NCI-H748 treated with DMSO at 0.1 percent for 48 hours (cell line): ENCODE results near the gene NEK9.
"Not testable (repeated sequence)": the region's sequence is repeated elsewhere in the genome, so short reads cannot be mapped to it uniquely, and the experiment has no call there.

Experiments used
- DNase-seq: peaks from one replicate; lab custom pipeline; 2025; lab: John Stamatoyannopoulos, UW

The NEK9 gene

DNA sequence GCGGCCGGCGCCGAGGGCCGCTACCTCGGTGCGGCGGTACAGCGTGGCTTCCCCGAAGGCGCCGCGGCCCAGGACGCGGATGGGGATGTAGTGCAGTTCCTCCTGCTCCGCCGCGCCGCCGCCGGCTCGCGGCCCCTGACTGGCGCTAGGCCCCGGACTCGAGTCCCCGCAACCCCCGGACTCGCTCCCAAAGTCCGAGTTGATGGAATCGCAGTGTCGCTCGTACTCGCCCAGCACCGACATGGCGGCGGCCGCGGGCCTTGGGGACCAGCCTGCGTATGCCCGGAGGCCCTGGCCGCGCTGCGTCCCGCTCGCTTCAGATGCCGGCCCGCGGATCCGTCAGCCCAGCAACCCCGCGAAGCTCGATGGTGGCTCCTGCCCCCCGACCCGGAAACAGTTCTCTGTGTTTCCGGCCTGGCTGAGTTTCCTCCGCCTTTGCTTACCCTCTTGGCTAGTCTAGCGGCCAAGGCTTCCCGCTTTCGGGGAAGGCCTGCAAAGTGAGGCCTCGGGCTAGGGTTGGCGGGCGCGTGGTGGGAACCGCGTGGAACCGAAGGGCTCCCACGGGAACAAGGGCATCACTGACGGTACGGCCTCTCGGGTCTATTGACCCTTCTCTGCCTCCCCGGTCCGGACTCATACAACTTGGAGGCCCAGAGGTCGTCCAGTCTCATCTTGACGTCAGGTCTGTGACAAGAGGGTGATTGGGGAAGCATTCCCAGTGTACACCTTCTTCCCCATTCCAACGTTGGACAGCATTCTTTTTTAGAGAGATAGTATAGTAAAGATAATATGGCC is at the start of gene NEK9:
Gene NEK9 (minus strand): TSS at position 370 of the 795 bp plus-strand sequence. CDS start 127 bp downstream, at position 243.
- DNase-seq, result peak; percentile 31

DNA sequence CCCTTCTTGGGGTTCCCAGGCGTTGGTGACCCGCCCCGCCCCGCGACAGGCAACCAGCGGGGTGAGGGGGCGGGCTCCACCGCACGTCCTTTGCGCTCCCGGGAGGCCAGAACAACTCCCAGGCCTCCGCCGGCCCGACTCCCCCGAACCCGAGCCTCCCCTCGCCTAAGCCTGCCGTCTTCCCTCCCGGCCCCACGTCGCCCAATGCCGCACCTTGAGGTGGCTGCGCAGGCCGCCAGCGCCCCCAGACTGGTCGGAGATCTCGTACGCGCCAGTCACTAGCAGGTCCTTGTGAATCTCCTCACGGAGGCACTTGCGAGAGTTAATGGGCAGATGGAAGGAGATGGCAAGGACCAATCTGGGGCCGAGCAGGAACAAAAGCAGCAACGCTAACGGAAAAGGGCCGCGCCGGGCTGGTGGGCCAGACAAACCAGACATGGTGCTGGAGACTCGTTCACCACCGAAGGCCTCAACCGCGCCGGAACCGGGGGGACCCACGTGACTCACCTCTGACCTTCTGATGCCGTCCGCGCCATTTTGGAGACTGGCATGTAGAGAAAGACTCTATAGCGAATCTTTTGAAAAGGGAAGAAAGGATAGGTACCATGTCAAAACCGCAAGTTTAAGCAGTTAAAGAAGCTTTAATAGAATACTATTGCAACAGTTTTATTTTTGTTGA is 49.4 kb upstream of the NEK9 start, which contains the start of gene TMED10:
Gene TMED10 (minus strand): TSS at position 471 of the 679 bp plus-strand sequence. CDS start 33 bp downstream, at position 438.
- DNase-seq, result peak; percentile 94

DNA sequence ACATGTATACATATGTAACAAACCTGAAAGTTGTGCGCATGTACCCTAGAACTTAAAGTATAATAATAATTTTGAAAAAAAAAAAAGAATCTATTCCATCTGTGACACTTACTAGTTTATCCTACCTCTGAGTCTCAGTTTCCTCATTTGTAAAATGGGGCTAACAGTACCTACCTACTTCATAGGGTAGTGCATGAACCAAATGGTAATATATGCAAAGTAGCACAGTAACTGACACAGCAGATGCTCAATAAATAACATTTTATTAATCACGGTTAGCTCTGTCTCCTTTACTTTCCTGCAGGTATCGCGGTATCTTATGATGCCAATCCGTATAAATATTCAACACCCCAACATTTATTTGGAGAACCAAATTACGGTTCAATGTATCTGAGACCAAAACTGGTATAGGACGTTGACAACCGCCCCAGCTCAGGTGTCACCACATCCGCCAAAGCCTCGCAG is 48.9 kb upstream of the NEK9 start:
- no peak for DNase-seq

DNA sequence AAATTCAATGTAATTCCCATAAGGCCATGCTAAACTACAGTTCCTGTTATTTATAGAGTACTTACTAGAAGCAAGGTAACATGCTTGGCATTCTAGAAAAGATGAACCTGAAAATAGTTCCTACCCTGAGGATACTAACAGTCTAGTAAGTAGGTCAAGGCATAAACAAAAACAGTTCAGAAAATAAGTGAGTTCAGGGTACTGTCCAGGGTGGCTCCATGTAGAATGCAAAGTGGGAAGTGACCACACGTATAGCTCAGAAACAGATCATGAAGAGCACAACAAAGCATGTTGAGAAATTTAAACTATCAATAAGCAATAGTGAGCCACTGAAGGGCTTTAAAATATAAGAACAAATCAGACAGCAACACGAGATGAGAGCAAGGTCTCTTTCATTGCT is 47.2 kb upstream of the NEK9 start:
- DNase-seq, result no peak

DNA sequence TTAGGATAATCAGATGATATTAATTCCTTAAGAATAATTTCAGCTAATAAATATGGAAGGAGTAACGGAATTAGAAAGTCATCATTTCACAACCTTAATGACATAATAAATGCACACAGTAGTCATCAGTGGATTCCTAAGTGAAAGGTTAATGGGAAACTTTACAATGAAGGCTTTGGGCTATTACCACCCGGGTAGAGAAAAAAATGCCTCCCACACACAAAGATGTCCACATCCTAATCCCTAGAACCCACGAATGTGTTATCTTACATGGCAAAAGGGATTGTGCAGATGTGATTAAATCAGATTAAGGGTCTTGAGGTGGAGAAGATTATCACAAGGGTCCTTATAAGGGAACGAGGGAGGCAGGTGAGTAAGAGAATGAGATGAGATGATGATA is 43.9 kb upstream of the NEK9 start:
- DNase-seq, result no peak

DNA sequence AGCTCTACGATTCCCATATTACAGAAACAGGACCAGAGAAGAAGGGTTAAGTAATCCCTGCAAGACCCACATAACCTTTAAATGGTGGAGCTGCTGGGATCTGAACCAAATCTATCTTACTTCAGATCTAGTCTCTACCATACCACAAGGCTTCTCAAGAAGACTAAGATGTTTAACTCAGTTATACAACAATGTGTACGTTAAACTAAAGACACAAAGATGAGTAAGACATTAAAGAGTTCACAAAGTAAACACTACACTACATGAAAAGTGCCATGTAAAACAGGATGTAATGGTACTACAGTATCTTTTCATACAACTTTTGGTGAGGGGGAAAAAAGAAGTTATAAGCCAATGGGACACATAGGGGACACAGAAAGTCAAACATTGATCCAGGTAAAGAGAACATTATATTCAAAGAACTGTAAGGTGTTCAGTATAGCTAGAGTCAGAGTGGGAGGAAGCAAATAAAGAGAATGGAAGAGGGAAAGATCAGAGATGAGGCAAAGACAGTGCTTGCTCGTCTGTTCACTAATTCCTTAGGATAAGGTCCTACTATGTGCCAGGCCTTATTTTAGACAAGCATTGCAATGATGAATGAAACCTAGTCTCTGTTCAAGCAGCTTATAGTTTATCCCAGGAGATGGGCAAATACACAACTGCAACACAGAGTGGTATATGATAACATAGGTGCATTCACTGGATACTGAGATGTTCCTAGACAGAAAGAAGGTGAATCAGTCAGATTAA is 41.9 kb upstream of the NEK9 start:
- no peak for DNase-seq

DNA sequence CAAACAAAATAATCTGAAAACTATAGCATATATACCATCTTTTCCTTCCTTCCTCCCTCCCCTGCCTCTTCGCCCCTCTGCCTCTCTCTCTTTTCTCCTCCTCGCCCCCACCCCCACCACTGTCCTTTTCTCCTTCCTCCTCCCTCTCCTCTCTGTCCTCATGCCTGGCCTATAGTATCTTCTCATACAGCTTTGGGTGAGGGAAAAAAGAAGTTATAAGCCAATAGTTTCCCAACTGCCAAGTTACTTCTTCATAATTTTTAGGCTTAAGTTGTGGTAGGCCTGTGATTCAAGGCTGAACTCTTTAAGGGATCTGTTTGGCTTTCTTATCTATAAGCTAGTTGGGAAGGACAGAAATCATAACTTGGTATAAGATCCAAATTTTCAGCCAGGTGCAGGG is 40.5 kb upstream of the NEK9 start:
- no peak for DNase-seq

DNA sequence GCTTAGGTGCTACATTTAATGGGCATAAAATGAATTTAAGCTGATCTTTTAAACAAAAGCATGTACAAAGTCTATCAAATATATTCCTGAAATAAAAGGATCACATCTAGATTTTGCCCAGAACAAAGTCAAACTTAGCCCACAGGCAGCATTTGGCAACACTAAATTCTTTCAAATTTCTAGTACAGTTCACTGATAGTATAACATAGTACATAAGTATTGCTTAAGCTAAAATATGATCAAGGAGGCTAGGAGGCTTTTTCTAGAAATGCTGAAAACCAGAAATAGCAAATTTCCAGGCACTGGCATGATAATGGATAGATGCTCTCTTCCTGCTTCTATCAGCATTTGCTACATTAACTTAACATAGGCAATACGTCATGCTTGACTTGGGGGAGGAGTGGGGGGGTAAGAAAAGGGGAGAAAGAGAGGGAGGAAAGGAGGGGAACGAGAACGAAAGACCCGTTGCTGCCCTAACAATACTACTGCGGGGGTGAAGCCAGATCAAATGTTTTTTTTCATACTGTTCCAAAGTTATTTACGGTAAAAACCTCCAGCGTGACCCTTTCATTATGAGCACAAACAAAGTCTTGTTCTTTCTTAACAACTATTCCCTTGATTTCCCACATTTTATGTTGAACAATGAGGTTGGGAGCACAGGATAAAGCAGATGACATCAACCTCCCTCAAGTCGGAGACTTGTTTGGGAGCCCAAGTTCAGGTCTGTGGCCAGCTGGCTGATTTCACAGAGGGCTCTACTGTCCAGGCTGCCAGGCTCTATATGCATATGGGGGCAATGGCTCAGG is 38.9 kb upstream of the NEK9 start:
- no peak for DNase-seq

DNA sequence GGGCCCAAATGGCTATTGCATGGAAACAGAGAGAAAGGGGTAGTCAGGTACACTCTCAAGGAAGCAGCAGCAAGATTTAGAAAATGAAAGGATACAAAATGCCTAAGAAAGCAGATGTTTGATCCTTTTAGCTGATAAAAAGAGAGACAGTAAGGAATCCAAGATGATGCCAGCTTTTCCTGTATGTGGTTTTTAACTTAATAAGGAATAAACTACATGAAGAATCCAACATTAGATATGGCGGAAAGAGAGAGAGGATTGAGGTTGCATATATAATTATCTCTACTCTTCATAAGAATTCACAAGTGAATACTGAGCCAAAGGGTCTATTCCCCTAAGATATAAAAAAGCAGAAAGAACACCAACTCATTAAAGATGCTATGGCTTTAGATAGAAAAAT is 38.0 kb upstream of the NEK9 start:
- no peak for DNase-seq

DNA sequence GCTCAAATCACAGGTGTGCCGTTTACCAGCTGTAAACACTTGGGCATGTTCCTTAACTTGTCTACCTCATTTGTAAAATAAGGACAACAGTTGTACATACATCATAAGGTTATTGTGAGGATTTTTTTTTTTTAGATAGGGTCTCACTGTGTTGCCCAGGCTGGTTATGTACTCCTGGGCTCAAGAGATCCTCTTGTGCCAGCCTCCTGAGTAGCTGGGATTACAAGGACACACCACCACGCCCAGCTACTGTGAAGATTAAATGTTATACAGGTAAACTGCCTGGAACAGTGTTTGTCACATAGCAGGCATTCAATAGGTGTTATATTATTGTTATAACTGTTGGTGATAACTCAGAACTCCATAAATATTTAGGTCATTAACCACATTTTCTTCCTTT is 36.8 kb upstream of the NEK9 start:
- no peak for DNase-seq

DNA sequence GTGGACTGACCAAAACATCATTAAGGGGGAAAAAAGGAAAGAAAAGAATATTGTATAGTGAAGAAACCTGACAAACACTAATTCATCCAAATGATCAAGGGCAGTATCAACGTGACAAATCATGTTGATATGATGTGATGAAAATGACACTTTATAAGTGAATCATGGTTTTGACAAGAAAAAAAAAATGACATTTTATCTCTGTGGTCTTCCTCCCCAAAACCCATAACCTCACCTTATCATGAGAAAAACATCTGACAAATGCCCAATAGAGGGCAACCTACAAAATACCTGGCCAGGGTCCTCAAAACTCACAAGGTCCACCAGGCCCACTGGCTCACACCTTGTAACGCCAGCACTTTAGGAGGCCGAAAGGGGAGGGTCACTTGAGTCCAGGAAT is 35.8 kb upstream of the NEK9 start:
- no peak for DNase-seq

DNA sequence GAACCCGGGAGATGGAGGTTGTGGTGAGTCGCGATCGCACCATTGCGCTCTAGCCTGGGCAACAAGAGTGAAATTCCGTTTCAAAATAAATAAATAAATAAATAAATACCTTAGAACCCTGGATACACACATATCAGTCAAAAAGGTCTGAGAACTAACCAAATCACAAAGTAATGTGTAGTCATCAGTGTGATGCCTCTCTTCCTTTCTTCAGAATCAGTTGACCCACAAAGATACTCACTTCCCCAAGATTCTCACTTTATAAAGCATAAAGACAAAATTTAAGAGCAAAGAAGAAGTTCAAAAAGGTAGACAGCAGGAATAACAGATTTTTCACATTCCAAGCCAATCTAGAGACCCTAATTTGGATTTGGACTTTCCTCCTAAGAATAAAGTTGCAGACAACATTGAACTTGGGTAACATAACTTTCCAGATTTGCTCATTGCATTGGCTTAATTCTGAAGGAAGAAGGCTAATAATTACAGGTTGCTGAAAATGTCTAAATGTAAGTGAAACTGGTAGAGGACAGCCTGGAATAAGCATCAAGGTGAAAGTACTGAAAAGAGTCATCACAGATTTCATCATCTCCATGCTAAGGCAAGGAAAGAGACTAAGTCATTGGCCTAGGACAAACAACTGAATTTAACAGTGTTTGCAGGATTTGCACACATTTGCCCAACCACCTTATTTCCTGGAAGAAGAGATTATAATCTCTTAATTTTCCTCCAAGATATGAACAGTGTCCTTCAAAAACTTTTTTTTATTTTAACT is 32.2 kb upstream of the NEK9 start:
- DNase-seq, result no peak

DNA sequence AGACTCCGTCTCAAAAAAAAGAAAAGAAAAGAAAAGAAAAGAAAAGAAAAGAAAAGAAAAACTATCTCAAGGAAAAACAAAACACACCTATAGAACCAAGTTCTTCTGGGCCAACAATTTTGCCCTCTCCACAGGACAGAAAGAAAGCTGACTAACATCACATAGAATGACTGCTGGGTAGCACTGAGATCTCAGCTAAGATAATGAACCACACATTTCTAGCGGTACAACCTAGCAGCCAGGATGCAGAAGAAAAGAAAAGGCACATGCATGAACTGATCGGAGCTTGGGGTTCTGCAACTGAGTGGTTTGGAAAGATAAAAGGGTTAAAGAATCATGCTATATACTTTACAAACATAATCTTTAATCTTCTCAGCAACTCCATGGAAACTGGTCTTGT is 30.1 kb upstream of the NEK9 start:
- no peak for DNase-seq

DNA sequence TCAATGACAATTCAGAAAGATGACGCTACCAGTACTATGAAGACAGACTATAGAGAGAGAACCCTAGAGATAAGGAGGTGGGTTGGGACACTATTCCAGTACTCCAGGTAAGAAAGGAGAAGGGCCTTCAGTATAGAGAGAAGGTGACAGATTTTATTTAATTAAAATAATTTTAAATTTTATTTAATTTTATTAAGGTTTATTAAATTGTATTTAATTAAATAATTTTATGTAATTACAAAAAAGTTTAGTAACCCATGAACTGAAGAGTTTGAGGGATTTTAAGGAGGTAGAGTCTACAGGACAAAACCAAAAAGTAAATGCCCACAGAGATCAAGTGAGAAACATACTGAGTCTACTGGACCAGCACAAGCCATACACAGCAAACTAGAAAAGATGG is 29.3 kb upstream of the NEK9 start:
- DNase-seq, result no peak

DNA sequence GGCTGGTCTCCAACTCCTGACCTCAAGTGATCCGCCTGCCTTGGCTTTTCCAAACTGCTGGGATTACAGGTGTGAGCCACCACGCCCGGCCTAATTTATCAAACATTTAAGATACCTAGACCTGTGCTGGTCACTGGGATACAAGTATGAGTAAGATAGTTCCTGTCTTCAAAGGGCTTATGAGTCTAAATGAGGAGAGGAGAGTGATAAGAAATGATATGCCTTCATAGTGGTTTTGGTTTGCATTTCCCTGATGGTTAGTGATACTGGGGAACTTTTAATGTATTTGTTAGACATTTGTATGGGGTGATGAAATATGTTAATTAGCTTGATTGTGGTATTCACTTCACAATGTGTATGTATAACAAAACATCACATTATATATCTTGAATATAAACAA is 28.3 kb upstream of the NEK9 start:
- DNase-seq, result no peak

DNA sequence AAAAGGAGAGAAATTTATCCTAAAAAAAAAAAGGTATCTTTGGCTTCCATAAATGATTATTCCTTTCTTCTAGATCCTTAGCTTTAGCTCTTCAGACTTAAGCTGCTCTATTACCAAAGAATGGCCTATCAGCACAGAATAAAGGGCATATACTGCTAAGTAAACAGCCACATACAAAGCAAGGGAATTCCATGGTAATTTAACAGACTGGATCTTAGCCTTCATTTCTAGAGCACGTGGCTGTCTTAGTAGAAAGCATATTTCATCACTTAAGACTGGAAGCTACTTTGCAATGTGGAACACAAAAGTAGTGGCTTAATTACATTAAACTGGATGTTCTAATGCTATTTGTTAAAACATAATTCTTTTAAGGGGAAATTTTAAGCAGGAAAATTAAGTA is 26.4 kb upstream of the NEK9 start:
- no peak for DNase-seq

DNA sequence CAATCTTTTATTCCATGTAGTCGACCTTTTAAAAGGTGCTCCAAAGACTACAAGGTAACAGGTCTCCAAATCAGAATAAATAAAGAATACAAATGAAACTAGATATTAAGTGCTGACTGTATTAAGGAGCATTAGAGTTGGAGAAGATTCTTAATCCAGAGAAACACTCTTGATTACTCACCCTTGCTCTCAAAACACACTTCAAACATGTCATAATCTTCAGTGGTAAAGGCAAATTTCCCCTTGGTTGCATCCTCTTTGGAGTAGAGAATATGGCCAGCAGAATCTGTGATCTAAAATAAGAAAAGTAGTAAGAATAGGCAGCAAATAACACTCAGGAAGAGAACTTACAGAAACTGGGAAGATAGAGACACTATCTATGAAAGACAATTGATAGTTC is 25.0 kb upstream of the NEK9 start:
- no peak for DNase-seq

DNA sequence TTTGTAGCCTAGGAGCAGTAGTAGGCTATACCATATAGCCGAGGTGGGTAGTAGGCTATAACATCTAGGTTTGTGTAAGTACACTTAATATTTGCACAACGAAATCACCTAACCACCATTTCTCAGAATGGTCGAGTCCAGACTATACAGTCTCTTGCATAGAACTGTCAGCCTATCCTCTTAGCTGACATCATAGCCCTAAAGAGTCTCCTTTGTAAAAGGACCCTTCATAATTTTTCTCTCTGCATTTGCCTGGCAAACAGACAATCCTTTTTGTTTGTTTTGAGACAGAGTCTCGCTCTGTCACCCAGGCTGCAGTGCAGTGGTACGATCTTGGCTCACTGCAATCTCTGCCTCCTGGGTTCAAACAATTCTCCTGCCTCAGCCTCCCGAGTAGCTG is 23.8 kb upstream of the NEK9 start:
- not testable (repeated sequence) for DNase-seq

DNA sequence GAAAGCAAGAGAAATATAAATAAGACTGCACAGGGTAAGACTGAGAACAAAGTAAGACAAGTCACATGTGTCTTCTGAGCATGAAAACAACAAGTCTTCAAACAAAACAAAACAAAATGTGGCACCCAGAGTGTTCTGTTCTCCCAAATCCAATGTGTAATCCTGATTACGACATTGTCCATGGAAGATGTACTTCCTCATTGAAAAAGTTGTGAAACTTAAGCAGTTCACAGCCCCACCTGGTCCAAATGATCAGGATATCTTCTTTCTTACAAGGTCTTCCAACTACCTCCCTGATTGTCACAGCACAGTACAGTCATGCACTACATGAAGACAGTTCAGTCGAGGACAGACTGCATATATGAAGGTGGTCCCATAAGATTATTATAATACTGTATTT is 23.3 kb upstream of the NEK9 start:
- no peak for DNase-seq

DNA sequence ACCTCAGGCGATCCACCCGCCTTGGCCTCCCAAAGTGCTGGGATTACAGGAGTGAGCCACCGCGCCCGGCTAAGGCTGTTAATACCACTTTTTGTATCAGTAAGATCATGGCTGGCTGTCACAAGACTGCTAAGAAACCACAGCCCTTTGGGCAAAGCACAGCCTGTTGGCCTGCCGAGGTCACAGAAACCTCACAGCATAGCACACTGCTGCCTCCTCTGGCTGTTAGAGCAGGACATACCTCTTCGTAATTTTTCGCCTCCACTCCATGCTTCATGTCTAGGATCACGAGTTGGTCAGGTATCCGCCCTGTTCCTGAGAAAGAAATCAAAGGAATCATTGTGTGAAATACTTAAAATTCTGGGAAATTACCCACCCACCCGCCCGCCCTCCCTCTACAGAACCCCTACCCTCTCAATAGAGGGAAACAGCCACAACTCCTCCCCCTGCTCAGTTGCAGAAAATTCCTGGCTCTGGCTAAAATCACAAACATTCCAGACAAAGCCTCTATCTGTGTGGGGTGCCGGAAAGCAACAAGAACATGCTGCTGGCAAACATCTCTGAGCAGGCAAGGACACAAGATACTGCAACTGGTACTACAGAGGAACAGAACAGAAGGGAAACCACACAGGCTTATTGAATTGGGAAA is 20.7 kb upstream of the NEK9 start:
- DNase-seq, result no peak

DNA sequence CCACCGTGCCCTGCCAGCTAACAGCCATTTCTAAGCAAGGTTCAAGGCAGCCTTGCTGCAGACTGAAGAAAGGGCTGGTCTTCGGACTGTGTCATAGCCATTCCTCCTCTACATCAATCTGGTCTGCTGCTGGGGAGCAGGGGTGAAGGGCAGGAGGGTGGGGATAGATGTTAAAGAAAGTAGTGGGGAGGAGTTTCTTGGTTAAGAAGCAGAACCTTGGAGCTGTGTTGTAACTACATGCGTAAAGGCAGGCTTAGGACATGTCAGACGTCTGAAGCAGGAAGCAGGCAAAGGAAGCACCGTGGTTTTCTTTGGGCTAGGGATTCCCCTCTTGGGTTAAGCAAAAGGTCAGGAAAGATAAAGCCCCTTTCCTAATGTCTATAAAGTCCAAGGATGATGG is 18.1 kb upstream of the NEK9 start:
- no peak for DNase-seq
